Uterus (tissue), 2 donors: ENCODE measurements around the gene SCG5.

Source experiments
- CTCF ChIP-seq, 4 experiments: fragments of 200-600 bp in 2 of 4; fragments of 450-650 bp in 2 of 4; sonication (generic) in 2 of 4; IDR thresholded peaks; one replicate each; pipeline ENCODE4 v1.5.1; 2016 to 2019; ENCODE audit warnings: antibody characterized with exemption in 4 of 4, mild to moderate bottlenecking in 2 of 4, moderate library complexity in 1 of 4
- POLR2A ChIP-seq, 2 donors: fragments of 450-650 bp; IDR thresholded peaks; one replicate each; pipeline ENCODE4 v1.6.1; 2016; ENCODE audit warnings: antibody characterized with exemption in 2 of 2, mild to moderate bottlenecking in 1 of 2, moderate library complexity in 1 of 2

DNA sequence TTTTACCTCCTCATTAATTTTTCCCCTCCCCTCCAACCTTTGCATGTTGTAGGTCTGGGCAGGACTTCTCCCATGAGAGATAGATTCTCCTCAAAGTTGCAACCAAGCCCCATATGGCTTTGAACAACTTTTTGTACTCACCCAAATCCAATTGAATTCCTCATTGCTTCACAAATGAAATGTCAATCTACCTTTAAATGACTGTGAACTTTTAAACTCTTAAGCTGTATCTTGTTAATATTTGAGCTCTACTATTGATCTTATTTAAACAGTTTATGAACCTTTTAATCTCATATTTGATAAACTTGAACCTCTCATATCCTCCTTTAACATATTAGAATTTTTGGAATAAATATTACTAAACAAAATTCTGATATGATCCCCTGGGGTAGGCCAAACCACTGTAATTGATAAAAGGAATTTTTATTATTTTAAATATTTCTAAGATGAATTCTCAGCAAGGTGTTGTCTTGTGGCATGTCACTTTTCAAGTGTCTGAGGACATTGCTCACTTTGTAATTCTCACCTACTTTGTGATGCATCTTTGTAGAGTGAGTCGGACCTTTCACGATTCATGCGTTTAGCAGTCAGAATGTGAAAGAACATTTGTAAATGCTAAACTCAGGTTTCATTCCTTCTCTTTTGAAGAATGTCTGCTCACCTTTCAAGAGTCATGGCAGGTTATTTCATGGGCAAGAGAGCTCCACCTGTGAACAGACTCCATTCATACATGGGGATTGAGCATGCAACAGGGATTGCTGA is 52.9 kb downstream of the SCG5 start:
- TF ChIP-seq POLR2A (IDR thresholded peaks at IDR 0.05) (no peak), CTCF (IDR thresholded peaks at IDR 0.05) (no peak)
